ENCODE results near the gene KCNJ12. TPM values are rescaled to one million over a fixed set of nuclear protein-coding genes. Genes with fewer than 3 reads are reported as not detected.

KCNJ12 gene
- polyA plus RNA-seq, 3 donors, result not detected

- H3K4me3 ChIP-seq (replicated peaks in 1 of 3; ENCODE audit: low read depth in 2 of 3, low read length in 3 of 3), result no peak overlapping the region
- H3K9me3 ChIP-seq (replicated peaks in 1 of 2; ENCODE audit: control insufficient read depth in 1 of 2, insufficient read depth in 1 of 2, low read length in 2 of 2), result no peaks in the 10 kb centered on the region
- TF ChIP-seq CTCF (IDR thresholded peaks at IDR 0.05), result no peak
- no peak overlapping the region for H3K4me2 ChIP-seq (replicated peaks; ENCODE audit: extremely low read depth, low read length, poor library complexity, severe bottlenecking)
- H3K27ac ChIP-seq (ENCODE audit: low read depth in 1 of 2, low read length in 2 of 2), result no peak overlapping the region
- 77% methylated on average over 15 of the region's 15 CpGs for WGBS (ENCODE audit: insufficient coverage)
- Mint-ChIP-seq H3K4me1 (peaks cover 3% of the 10 kb centered on the region), H3K36me3 (no peaks in the 10 kb centered on the region), H3K27me3 (ENCODE audit: low read depth in 3 of 3) (peaks cover 1 to 7% (median 4%) of the 10 kb centered on the region in 3 donors), H3K4me3 (no peak overlapping the region), H3K27ac (peak overlapping the region in 2 of 7 donors; percentile 73 to 83), H3K9me3 (peaks cover 0 to 2% (median 0%) of the 10 kb centered on the region in 7 donors)
- no peaks in the 10 kb centered on the region for H4K20me1 ChIP-seq (ENCODE audit: insufficient read depth, low read length)
- H3K79me2 ChIP-seq (ENCODE audit: insufficient read depth, low read length), result no peaks in the 10 kb centered on the region
- no peaks in the 10 kb centered on the region for H3K36me3 ChIP-seq (replicated peaks in 1 of 2; ENCODE audit: control insufficient read depth in 1 of 2, insufficient read depth in 2 of 2, low read length in 2 of 2)
- no peaks in the 10 kb centered on the region for H3K4me1 ChIP-seq (ENCODE audit: control insufficient read depth in 1 of 2, insufficient read depth in 2 of 2, low read length in 2 of 2)
- intact Hi-C loops (cut with micrococcal nuclease), result no loop called here
- H2AFZ ChIP-seq (ENCODE audit: insufficient read depth, low read depth, low read length, poor library complexity, severe bottlenecking), result no peak overlapping the region
- no peak overlapping the region for H3K9ac ChIP-seq (ENCODE audit: insufficient read depth, low read length, poor library complexity, severe bottlenecking)
- no peaks in the 10 kb centered on the region for H3K27me3 ChIP-seq (ENCODE audit: control insufficient read depth in 2 of 2, insufficient read depth in 2 of 2, low read length in 2 of 2)
- DNase-seq, result no peak
Measured at GRCh38 chr17:21368545-21369246, 7.5 kb upstream of the KCNJ12 start.

GRCh38 chr17:21369395-21369794 is 6.8 kb upstream of the KCNJ12 start:
- 98% methylated on average over 5 of the region's 5 CpGs for WGBS (ENCODE audit: insufficient coverage)

More at GRCh38 chr17:21369395-21369794, 6.8 kb upstream of the KCNJ12 start:
- Histone ChIP-seq H3K9me3 (replicated peaks in 1 of 2; ENCODE audit: control insufficient read depth in 1 of 2, insufficient read depth in 1 of 2, low read length in 2 of 2) (no peaks in the 10 kb centered on the region), H3K79me2 (ENCODE audit: insufficient read depth, low read length) (no peaks in the 10 kb centered on the region), H3K36me3 (replicated peaks in 1 of 2; ENCODE audit: control insufficient read depth in 1 of 2, insufficient read depth in 2 of 2, low read length in 2 of 2) (no peaks in the 10 kb centered on the region), H3K4me2 (replicated peaks; ENCODE audit: extremely low read depth, low read length, poor library complexity, severe bottlenecking) (no peak overlapping the region), H3K4me1 (ENCODE audit: control insufficient read depth in 1 of 2, insufficient read depth in 2 of 2, low read length in 2 of 2) (no peaks in the 10 kb centered on the region), H3K27ac (ENCODE audit: low read depth in 1 of 2, low read length in 2 of 2) (no peak overlapping the region), H4K20me1 (ENCODE audit: insufficient read depth, low read length) (no peaks in the 10 kb centered on the region), H3K27me3 (ENCODE audit: control insufficient read depth in 2 of 2, insufficient read depth in 2 of 2, low read length in 2 of 2) (no peaks in the 10 kb centered on the region), H2AFZ (ENCODE audit: insufficient read depth, low read depth, low read length, poor library complexity, severe bottlenecking) (no peak overlapping the region), H3K9ac (ENCODE audit: insufficient read depth, low read length, poor library complexity, severe bottlenecking) (no peak overlapping the region), H3K4me3 (replicated peaks in 1 of 3; ENCODE audit: low read depth in 2 of 3, low read length in 3 of 3) (no peak overlapping the region)
- Mint-ChIP-seq H3K27ac (no peak overlapping the region), H3K9me3 (peaks cover 0 to 2% (median 0%) of the 10 kb centered on the region in 7 donors), H3K27me3 (ENCODE audit: low read depth in 3 of 3) (peaks cover 5 to 8% (median 7%) of the 10 kb centered on the region in 3 donors), H3K4me3 (no peak overlapping the region), H3K4me1 (peaks cover 3% of the 10 kb centered on the region), H3K36me3 (no peaks in the 10 kb centered on the region)
- intact Hi-C loops (cut with micrococcal nuclease), result no loop called here
- no peak for DNase-seq
- TF ChIP-seq CTCF (IDR thresholded peaks at IDR 0.05), result no peak

Data from CD14-positive monocyte (primary cell).